Progenitor cell of endocrine pancreas (in vitro differentiated cells): ENCODE results near the gene FBXO24. TPM values are rescaled to one million over a fixed set of nuclear protein-coding genes. Genes with fewer than 3 reads are reported as not detected.
A peak's percentile ranks its signal among the peaks of the same experiment; 100 is the strongest.
"Not testable (repeated sequence)": the region's sequence is repeated elsewhere in the genome, so short reads cannot be mapped to it uniquely, and the experiment has no call there.

Experiments used
- DNase-seq: peaks from one replicate; pipeline ENCODE4 v3.0.0; 2021; ENCODE audit warnings: low spot score; ENCODE audit not compliant: unreplicated experiment
- H3K27ac Mint-ChIP-seq: 2 replicates; pipeline ENCODE4 v1.8.0; 2021; ENCODE audit warnings: mild to moderate bottlenecking, moderate library complexity, mixed read lengths
- H3K27me3 Mint-ChIP-seq: 2 replicates; pipeline ENCODE4 v1.8.0; 2021; ENCODE audit warnings: mixed read lengths
- H3K36me3 Mint-ChIP-seq: 2 replicates; pipeline ENCODE4 v1.8.0; 2022; ENCODE audit warnings: mixed read lengths; ENCODE audit not compliant: insufficient read depth
- H3K4me1 Mint-ChIP-seq: 2 replicates; pipeline ENCODE4 v1.8.0; 2021; ENCODE audit warnings: low read depth, mixed read lengths
- H3K4me3 Mint-ChIP-seq: 2 replicates; pipeline ENCODE4 v1.8.0; 2021; ENCODE audit warnings: low read depth, mild to moderate bottlenecking, moderate library complexity, mixed read lengths
- H3K9me3 Mint-ChIP-seq: 2 replicates; pipeline ENCODE4 v1.8.0; 2021; ENCODE audit warnings: low read depth, mixed read lengths
- total RNA-seq: library from RNA; stranded (reverse); gene quantifications from 2 replicates; pipeline ENCODE4 v1.2.1, GENCODE V29; 2021
- TF ChIP-seq, protein P1 (sequence below): fragments of 200-600 bp; sonication (generic); IDR thresholded peaks from one replicate; pipeline ENCODE4 v1.5.0; 2021; ENCODE audit warnings: antibody characterized with exemption, mild to moderate bottlenecking; ENCODE audit not compliant: unreplicated experiment

FBXO24 gene
- total RNA-seq, 1 donor from 2014 or later: 0.41 TPM

DNA sequence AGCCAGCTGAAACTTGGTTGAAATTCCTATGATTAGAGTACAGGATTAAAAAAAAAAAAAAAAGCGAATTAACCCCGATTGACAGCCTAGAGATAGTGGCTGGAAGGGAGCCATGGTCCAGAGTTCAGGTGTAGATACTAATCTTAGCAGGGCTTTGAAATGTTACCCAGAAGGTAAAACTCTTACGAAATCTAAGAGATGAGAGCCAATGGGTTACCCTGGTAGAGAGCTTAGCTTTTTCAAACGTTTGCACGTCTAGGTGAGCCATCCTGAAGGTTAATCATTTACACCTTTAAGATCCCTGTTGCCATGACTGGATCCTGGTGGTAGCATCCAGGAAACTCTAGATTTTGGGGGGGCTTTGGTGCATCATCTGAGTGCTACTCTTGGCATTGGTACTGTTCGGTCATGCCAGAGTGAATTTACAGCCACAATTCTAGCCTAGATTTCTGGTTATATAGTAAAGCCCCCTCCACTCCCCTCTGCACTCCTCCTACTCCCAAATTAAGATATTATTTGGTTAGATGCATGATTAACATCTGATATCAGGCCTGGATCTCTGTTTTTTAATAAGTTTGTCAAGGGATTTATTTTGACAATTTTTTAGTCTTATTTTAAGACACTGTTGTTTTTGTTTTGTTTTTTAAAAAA is 45.9 kb upstream of the FBXO24 start:
- Mint-ChIP-seq H3K9me3 (no peaks in the 10 kb centered on the region), H3K27ac (peak overlapping the region; percentile 77), H3K27me3 (no peaks in the 10 kb centered on the region), H3K36me3 (no peaks in the 10 kb centered on the region), H3K4me3 (peak overlapping the region; percentile 94), H3K4me1 (peaks cover 32% of the 10 kb centered on the region)
- TF ChIP-seq, protein P1, sequence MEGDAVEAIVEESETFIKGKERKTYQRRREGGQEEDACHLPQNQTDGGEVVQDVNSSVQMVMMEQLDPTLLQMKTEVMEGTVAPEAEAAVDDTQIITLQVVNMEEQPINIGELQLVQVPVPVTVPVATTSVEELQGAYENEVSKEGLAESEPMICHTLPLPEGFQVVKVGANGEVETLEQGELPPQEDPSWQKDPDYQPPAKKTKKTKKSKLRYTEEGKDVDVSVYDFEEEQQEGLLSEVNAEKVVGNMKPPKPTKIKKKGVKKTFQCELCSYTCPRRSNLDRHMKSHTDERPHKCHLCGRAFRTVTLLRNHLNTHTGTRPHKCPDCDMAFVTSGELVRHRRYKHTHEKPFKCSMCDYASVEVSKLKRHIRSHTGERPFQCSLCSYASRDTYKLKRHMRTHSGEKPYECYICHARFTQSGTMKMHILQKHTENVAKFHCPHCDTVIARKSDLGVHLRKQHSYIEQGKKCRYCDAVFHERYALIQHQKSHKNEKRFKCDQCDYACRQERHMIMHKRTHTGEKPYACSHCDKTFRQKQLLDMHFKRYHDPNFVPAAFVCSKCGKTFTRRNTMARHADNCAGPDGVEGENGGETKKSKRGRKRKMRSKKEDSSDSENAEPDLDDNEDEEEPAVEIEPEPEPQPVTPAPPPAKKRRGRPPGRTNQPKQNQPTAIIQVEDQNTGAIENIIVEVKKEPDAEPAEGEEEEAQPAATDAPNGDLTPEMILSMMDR: no peak
- DNase-seq: no peak

DNA sequence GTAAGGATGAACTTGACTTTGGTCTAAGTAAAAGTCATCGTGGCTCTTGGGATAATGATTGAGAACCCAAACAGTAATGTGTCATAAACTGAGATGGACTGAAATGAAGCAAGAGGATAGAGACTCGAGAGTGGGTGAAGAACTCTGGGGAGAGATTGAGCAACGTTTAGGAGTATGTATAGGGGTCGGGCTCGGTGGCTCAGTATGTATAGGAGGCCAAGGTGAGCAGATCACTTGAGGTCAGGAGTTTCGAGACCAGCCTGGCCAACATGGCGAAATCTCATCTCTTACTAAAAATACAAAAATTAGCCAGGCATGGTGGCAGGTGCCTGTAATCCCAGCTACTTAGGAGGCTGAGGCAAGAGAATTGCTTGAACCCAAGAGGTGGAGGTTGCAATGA is 44.8 kb upstream of the FBXO24 start:
- H3K9me3 Mint-ChIP-seq, DNase-seq, H3K4me3 Mint-ChIP-seq, H3K27me3 Mint-ChIP-seq, H3K27ac Mint-ChIP-seq, H3K36me3 Mint-ChIP-seq: not testable (repeated sequence)
- peaks cover 42% of the 10 kb centered on the region for H3K4me1 Mint-ChIP-seq

DNA sequence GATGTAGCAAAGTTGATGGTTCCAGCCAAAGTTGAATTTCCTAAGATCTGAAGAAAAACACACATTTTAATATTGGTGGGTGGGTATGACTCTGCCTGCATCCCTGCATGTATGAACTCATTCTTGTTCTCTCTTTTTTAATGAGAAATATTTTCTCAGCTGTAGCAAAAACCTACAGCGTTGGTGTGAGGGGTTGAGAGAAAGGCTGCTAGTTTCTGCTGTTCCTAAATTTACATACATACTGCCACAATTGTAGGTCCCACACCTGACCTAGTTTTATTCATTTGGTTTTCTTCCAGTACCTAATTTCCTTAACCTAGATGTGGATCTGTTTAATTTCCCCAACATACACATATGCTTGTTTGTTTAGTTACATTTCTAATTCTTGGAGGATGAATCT is 42.5 kb upstream of the FBXO24 start:
- H3K4me1 Mint-ChIP-seq: peaks cover 54% of the 10 kb centered on the region
- DNase-seq: no peak
- H3K27ac Mint-ChIP-seq: no peak overlapping the region
- no peaks in the 10 kb centered on the region for H3K27me3 Mint-ChIP-seq
- no peaks in the 10 kb centered on the region for H3K9me3 Mint-ChIP-seq
- no peaks in the 10 kb centered on the region for H3K36me3 Mint-ChIP-seq
- TF ChIP-seq, protein P1: no peak
- no peak overlapping the region for H3K4me3 Mint-ChIP-seq

DNA sequence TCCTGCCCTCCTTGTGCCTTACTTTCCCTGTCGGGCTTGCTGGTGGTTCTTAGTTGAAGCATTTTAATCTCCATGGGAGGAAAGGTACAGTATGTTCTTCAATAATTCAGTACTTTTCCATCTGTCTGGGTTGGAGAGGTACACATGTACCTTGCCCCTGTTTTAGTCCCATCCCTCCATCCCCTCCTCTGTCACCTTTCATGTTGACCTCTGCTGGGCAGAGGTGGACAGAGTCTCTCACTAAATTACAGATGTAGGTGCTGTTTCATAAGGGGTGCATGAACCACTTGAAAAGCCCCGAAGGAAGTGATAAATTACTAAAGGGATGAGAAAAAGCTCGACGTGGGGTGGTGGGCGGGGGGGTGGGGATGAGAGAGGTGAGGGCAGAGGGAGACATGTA is 41.7 kb upstream of the FBXO24 start:
- peaks cover 50% of the 10 kb centered on the region for H3K4me1 Mint-ChIP-seq

DNA sequence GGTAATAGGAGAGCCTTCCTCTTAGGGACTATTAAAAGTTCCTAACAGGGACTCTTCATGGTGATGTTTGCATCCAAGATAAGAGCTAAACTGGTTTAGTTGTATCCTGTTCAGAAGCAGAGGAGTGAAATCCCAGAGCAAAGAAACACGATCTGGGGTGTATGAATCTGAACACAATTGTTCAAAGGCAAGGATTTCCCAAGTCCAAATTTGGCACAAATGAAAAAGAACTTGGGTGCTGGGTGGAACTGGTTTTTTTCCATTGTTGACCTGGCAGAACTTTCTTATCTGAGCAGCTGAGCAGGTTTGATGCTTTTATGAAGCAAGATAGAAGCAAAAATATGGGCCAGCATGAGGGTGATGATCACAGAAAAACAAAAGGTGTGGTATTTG is 41.2 kb upstream of the FBXO24 start:
- no peak for DNase-seq
- Mint-ChIP-seq H3K27ac (peak overlapping the region; percentile 92), H3K4me1 (peaks cover 46% of the 10 kb centered on the region), H3K4me3 (no peak overlapping the region), H3K9me3 (no peaks in the 10 kb centered on the region), H3K36me3 (no peaks in the 10 kb centered on the region), H3K27me3 (no peaks in the 10 kb centered on the region)
- TF ChIP-seq, protein P1: no peak

More for the DNA sequence above, 41.7 kb upstream of the FBXO24 start:
- Mint-ChIP-seq H3K27ac (peak overlapping the region; percentile 92), H3K36me3 (no peaks in the 10 kb centered on the region), H3K27me3 (no peaks in the 10 kb centered on the region), H3K9me3 (no peaks in the 10 kb centered on the region), H3K4me3 (no peak overlapping the region)
- TF ChIP-seq, protein P1: no peak
- no peak for DNase-seq
